A172 (cell line): ENCODE data around the gene PSAP. TPM values are rescaled to one million over a fixed set of nuclear protein-coding genes. Genes with fewer than 3 reads are reported as not detected.

Source experiments
- DNase-seq: peaks from one replicate; pipeline ENCODE4 v3.0.0-alpha.2; 2015; ENCODE audit warnings: low spot score
- total RNA-seq: library from RNA; depleted of rRNA; stranded (reverse); fragments of >200 nt; shearing (Covaris generic); gene quantifications from 2 replicates; pipeline ENCODE4 v1.2.3, GENCODE V29; 2014

The PSAP gene
- total RNA-seq, 1 experiment from 2014 or later: 497 TPM

DNA sequence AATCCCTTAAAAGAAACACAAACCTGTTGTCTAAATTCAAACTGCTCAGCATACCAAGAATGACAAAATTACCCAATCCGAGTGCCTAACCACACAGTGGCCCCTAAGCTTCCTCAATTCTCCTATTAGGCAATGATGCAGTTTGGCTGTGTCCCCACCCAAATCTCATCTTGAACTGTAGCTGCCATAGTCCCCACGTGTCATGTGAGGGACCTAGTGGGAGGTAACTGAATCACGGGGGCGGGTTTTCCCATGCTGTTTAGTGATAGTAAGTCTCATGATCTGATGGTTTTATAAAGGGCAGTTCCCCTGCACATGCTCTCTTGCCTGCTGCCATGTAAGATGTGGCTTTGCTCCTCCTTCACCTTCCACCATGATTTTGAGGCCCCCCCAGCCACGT lies 21.9 kb downstream of the PSAP start:
- DNase-seq: no peak

DNA sequence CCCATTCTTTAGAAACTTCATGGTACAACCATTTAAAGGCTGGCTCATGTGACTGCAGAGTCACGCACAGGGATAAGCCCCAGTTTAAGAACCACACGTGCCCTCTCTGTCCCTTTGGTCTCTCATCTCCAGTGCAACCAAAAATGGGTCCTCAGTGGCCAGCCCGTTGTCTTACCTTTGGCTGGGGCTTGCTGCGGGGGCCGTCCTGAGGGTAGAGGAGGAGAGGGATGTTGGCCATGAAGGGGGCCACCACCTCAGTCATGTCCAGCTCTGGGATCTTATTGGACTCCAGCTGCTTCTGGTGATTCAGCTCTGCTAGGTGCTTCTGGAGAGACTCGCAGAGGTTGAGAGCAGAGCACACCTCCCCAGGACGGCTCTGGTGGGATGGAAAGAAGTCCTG lies 22.3 kb downstream of the PSAP start:
- DNase-seq: no peak

GRCh38 chr10:71827852-71828251 lies 23.2 kb downstream of the PSAP start:
- DNase-seq: no peak

DNA sequence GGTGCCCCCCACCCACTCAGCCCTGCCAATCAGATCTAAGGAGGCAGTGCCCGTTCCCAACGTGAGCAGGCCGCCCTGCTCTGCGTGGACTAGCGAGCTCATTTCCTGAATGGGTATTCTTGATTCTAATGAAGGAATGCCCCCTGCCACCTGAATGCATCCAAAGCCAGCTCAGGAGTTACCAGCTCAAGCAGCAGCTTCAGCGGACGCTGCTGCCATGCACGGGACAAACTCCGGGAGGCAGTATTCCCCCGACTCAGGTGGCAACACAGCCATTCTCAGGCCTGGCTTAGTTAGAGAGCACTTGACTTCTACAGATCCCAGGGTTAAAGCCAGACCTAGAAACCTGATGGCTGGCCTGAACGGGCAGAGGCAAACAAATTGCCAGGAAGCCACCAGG lies 25.8 kb downstream of the PSAP start:
- no peak for DNase-seq

GRCh38 chr10:71824333-71824732 lies 26.7 kb downstream of the PSAP start:
- DNase-seq: no peak

DNA sequence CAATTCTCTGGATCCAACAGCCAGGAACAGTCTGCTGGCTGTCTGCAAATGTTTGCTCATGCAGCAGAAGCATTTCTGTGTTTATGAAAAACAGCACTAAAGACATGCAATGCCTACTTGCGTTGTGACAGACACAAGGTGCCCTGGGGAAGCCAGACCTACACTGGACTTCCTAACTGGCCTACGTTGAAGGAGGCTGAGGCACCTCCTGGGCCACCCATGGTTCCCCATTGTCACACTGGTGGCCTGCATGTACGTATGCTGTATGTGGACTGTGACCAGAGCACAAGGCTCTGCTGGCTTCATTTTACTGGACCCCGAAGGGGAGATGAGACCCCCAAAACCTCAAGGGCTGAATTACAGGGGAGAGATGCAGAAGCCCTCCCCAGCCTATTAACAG lies 27.7 kb downstream of the PSAP start:
- DNase-seq: no peak

- DNase-seq: peak; percentile 21
Observed at GRCh38 chr10:71821909-71822763, 28.9 kb downstream of the PSAP start.

DNA sequence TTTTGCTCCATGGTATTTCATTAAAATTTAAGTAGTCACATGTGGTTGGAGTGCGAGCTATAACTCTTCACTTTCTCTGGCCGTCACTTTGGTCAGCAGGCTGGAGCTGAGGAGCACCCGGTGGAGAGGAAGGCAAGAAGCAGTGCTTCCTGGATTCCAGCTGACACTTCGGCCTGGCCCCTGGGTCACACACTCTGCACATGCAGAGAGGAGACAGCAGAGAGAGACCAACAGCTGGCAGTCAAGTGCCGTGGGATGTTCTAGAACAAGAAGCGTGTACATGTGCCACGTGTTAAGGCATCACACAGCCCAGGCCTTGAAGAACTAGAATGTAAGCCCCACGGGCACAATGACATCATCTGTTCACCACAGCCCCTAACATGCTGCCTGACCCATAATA lies 30.1 kb downstream of the PSAP start:
- DNase-seq: no peak

- no peak for DNase-seq
Observed at GRCh38 chr10:71819985-71820384, 31.1 kb downstream of the PSAP start.

GRCh38 chr10:71819441-71819861 lies 31.6 kb downstream of the PSAP start:
- no peak for DNase-seq

GRCh38 chr10:71818674-71819260 lies 32.3 kb downstream of the PSAP start:
- DNase-seq: no peak

DNA sequence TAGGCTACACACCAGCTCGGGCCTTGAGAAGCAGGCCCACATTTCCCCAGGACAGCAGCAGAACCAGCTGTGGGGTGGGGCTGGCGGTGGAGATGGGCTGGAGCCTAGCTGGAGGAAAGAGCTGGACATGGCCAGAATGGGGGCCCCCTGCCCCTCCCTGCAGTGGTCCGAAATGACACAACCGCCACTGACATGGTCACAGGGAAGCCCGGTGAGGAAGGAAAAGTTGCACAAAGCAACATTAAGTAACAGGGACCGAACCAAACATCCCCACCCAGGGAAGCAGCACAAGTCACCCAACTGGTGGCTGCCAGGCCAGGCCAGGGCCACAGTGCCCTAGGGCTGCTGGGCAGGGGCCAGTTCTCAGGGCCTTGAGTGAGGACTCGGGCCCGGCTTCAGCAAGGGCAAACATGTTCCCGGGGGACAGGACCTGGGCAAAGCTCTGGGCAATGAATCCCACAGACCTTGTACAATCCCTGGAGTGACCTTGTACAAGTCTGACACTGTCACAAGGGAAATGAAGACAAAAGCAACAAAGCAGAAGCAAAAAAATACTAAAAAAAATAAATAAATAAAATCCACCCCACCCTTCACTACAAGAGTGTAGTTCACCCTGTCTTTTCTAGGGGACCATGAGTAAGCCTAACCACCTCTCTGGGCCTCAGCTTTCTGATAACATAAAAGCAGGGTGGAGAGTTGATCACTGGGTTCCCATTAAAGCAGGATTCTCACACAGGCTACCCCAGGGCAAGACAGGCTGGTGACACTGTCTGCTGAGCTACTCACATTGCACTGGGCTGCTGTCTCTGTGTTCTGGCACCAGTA lies 33.0 kb downstream of the PSAP start:
- DNase-seq: no peak

DNA sequence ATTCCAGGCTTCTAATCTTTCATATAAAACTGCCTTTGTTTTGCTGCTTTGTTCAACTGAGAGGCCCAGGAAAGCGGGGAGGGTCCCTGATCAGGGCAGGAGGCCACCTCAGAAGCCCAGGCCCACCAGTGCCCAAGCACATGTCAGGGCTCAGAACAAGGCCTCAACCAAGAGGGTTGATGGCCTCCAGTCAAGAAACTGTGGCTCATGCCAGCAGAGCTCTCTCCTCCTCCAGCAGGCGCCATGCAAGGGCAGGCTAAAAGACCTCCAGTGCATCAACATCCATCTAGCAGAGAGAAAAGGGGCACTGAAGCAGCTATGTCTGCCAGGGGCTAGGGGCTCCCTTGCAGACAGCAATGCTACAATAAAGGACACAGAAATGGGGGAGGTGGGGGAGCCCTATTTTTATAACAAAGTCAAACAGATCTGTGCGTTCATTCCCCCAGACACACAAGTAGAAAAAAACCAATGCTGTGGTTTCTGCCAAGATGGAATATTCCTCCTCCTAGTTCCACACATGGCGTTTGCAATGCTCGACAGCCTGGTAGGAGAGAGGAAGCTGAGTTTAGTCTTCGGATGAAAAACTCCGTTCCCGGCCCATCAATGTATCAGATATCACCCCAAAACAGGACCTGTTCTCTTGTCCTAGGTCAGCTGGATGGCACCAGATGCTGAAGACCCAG lies 34.0 kb downstream of the PSAP start:
- no peak for DNase-seq

- no peak for DNase-seq
Observed at GRCh38 chr10:71816421-71816851, 34.6 kb downstream of the PSAP start.

DNA sequence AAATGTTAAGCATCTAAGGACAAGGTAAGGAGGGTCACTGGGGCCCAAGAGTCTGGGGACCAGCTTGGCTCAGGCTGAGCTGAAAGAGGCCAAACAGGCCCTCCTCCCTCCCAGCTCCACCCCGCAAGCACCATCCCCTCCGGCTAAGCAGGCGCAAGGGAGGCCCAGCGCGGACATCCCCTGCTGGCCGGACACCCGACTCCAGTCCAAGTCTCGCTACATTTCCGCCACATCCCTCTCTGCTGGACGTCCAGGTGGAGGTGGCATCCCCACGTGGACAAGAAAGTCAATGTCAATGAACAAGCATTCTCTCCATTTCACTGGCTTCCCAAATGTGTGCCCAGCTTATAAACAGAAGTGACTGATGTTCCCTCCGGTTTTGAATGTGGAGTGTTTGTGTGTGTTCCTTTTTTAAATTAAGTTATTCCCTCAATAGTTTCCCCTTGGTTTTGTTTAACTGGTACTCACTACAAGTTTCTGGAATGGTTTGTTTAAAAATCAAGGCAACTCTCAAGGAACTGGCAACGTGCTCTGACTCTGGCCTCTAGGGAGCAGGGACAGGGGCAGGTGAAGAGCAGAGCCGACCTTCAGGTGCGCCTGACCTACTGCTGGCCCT lies 35.4 kb downstream of the PSAP start:
- DNase-seq: no peak

DNA sequence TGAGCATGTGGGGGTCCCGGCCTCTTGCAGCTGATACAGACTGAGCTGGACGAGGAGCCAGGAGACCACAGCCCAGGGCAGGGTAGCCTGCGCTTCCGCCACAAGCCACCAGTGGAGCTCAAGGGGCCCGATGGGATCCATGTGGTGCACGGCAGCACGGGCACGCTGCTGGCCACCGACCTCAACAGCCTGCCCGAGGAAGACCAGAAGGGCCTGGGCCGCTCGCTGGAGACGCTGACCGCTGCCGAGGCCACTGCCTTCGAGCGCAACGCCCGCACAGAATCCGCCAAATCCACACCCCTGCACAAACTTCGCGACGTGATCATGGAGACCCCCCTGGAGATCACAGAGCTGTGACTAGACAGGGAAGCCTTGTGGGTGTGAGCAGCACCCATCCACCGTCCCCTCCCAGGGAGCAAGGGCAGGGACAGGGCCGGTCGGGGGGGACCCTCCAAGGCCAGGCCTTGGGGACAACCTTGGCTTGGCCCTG lies 36.1 kb downstream of the PSAP start:
- DNase-seq: no peak

DNA sequence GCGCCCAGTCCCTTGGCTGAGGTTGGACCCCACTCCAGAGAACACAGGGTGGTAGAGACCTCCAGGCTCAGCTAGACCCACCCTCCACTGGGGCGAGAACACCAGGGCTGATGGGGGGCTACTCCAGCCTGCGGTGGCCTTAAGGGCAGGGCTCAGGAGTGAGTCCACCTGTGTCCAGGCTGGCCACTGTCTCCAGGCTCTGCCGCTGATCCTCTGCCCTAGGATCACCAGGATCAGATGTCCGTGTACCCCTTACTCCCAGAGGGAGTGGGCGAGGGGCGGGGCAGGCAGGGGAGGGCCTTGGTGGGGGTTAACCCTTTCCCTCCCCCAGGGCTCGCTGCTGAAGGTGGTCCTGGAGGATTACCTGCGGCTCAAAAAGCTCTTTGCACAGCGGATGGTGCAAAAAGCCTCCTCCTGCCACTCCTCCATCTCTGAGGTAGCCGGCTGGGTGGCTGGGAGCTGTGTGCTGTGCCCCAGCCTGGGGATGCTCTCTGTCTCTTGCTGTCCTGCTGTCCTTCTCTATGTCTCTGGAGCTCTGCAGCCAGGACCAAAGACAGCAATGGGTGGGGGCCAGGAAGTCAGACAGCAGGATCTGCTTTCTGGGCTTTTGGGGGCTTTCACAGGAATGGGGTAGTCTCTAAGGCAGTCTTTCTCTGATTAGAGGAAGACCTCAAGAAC lies 38.0 kb downstream of the PSAP start:
- DNase-seq: no peak

DNA sequence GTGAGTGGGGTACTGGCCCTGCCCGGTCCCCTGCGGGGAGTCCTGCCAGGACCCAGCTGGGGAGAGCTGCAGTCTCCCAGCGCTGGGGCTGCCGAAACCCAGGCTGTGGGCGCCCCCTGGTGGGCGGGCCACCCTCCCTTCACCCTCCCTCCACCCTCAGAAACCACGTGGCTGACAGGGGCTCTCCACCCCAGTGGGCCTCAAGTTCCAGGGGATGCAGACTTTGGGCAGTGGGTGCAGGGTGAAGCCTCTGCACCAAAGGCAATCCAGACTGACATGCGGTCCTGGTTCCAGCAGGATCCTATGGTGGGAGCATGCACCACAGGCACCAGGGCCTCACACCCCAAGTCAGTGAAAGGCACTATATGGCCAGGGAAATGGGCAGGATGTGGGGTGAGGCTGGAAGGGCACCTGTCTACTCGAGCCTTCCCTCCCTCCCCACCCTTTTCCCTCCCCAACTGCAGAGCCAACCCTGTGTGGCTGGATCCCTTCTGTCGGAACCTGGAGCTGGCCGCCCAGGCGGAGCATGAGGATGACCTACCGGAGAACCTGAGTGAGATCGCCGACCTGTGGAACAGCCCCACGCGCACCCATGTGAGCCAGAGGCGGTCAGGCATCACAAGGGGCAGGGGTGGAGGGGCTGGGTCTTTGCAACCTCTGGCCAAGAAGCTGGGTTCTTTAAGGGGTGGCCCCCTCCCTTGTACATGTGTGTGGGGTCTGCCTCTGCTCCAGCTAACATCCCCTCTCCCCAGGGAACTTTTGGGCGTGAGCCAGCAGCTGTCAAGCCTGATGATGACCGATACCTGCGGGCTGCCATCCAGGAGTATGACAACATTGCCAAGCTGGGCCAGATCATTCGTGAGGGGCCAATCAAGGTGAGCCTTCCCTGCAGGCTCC lies 38.8 kb downstream of the PSAP start:
- peak; percentile 43 for DNase-seq

DNA sequence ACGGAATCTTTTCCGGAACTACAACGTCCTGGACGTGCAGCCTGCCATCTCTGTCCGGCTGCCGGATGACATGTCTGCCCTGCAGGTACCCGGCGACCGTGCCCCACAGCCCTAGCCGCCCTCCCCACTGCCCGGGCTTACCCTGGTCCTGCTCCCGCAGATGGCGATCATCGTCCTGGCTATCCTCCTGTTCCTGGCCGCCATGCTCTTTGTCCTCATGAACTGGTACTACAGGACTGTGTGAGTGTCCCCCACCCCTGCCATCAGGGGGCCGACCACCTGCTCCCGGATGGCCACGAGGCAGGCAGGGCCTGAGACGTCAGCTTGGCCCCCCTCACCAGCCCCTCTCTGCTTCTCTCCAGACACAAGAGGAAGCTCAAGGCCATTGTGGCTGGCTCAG lies 39.7 kb downstream of the PSAP start:
- DNase-seq: no peak
